Keratinocyte (primary cell): ENCODE data around the gene ANGPTL1. TPM values are rescaled to one million over a fixed set of nuclear protein-coding genes. Genes with fewer than 3 reads are reported as not detected.

Experiments
- DNase-seq: peaks from one replicate; pipeline ENCODE4 v3.0.0-alpha.2; 2011; ENCODE audit warnings: low read depth, missing footprints, low spot score
- FAIRE-seq: peaks from 2 replicates; lab custom pipeline; 2011; peaks lifted over from hg19 to GRCh38; lab: Jason Lieb, UNC
- H2AFZ ChIP-seq: 2 replicates; pipeline ENCODE4 v1.6.0; 2012; ENCODE audit warnings: low read length, control low read depth, inconsistent platforms; ENCODE audit not compliant: control insufficient read depth
- H3K27ac ChIP-seq: 2 replicates; pipeline ENCODE4 v1.5.1; 2011; ENCODE audit warnings: low read length; ENCODE audit not compliant: control insufficient read depth, insufficient read depth
- H3K27me3 ChIP-seq: 3 replicates; pipeline ENCODE4 v1.6.0; 2011; ENCODE audit warnings: low read length; ENCODE audit not compliant: control insufficient read depth, insufficient read depth; ENCODE audit errors: extremely low read depth
- H3K36me3 ChIP-seq, 2 experiments: 2 replicates in 1 of 2; 3 replicates in 1 of 2; pipeline ENCODE4 v1.5.1; 2011; ENCODE audit warnings: low read length in 2 of 2, mild to moderate bottlenecking in 1 of 2; ENCODE audit not compliant: control insufficient read depth in 2 of 2, insufficient read depth in 2 of 2; ENCODE audit errors: extremely low read depth in 1 of 2
- H3K4me1 ChIP-seq: 3 replicates; pipeline ENCODE4 v1.5.1; 2011; ENCODE audit warnings: low read length; ENCODE audit not compliant: control insufficient read depth, insufficient read depth; ENCODE audit errors: extremely low read depth
- H3K4me2 ChIP-seq: 3 replicates; pipeline ENCODE4 v1.6.0; 2011; ENCODE audit warnings: low read depth, low read length; ENCODE audit not compliant: control insufficient read depth, insufficient read depth; ENCODE audit errors: extremely low read depth
- H3K4me3 ChIP-seq, 3 experiments: fragments of 200-600 bp in 1 of 3; sonication (generic) in 1 of 3; 2 replicates in 2 of 3; 3 replicates in 1 of 3; pipeline ENCODE4 v1.5.1; 2011 to 2016; ENCODE audit warnings: low read length in 3 of 3, mild to moderate bottlenecking in 3 of 3, control low read depth in 2 of 3, inconsistent platforms in 1 of 3, low read depth in 1 of 3, mixed read lengths in 1 of 3, mixed run types in 1 of 3, moderate library complexity in 1 of 3; ENCODE audit not compliant: control insufficient read depth in 2 of 3, insufficient read depth in 2 of 3; ENCODE audit errors: extremely low read depth in 1 of 3
- H3K79me2 ChIP-seq: 2 replicates; pipeline ENCODE4 v1.6.0; 2012; ENCODE audit warnings: low read length; ENCODE audit not compliant: control insufficient read depth, insufficient read depth
- H3K9ac ChIP-seq: 3 replicates; pipeline ENCODE4 v1.6.0; 2011; ENCODE audit warnings: low read length; ENCODE audit not compliant: control insufficient read depth, insufficient read depth; ENCODE audit errors: extremely low read depth
- H3K9me1 ChIP-seq: 3 replicates; pipeline ENCODE4 v1.6.0; 2011; ENCODE audit warnings: low read length; ENCODE audit not compliant: control insufficient read depth, insufficient read depth; ENCODE audit errors: extremely low read depth
- H3K9me3 ChIP-seq: 2 replicates; pipeline ENCODE4 v1.5.1; 2012; ENCODE audit warnings: low read depth, low read length; ENCODE audit not compliant: control insufficient read depth
- H4K20me1 ChIP-seq: 3 replicates; pipeline ENCODE4 v1.6.0; 2011; ENCODE audit warnings: low read length; ENCODE audit not compliant: control insufficient read depth, insufficient read depth; ENCODE audit errors: extremely low read depth
- CTCF ChIP-seq, 3 experiments: IDR thresholded peaks in 1 of 3; conservative IDR thresholded peaks in 1 of 3; optimal IDR thresholded peaks in 1 of 3; 2 replicates in 2 of 3; 3 replicates in 1 of 3; pipeline versions ENCODE3 to v1.5.1; 2011; ENCODE audit warnings: low read length in 3 of 3, mild to moderate bottlenecking in 3 of 3, moderate library complexity in 2 of 3, control low read depth in 1 of 3, inconsistent platforms in 1 of 3; ENCODE audit not compliant: insufficient read depth in 2 of 3; ENCODE audit errors: extremely low read depth in 1 of 3
- EZH2 ChIP-seq: IDR thresholded peaks from one replicate; pipeline ENCODE4 v1.6.1; 2012; ENCODE audit warnings: inconsistent platforms, mild to moderate bottlenecking, low read length, moderate library complexity
- dilution Hi-C: fragments of 300-500 bp; cut with MboI; formaldehyde crosslinking; loops from one replicate; pipeline ENCODE4 v1.7.0; 2020; ENCODE audit warnings: low sequenced_read_pairs; ENCODE audit not compliant: extremely low pct_ligation_motif_present
- polyA plus RNA-seq, 5 experiments: library from polyadenylated mRNA; depleted of rRNA in 3 of 5; stranded (reverse) in 3 of 5; stranded (forward) in 1 of 5; unstranded in 1 of 5; fragments of >200 nt; gene quantifications; 1 replicate in 1 of 5; 2 replicates in 3 of 5; 3 replicates in 1 of 5; pipeline versions ENCODE4 v1.2.1 to v1.2.3, GENCODE V29; 2011 to 2012; ENCODE audit warnings: missing spikeins in 2 of 5, low read depth in 1 of 5, low replicate concordance in 1 of 5

The ANGPTL1 gene
- polyA plus RNA-seq, 1 donor (not counting 4 experiments of a cell fraction or from before 2014, with no cell fraction given), result not detected

GRCh38 chr1:178886551-178886950 is 15.7 kb upstream of the ANGPTL1 start:
- TF ChIP-seq CTCF (optimal IDR thresholded peaks at IDR 0.05 in 1 of 3, IDR thresholded peaks at IDR 0.05 in 1 of 3, conservative IDR thresholded peaks at IDR 0.05 in 1 of 3; ENCODE audit: extremely low read depth in 1 of 3, insufficient read depth in 2 of 3, low read length in 3 of 3), result no peak
- no peak for TF ChIP-seq EZH2
- H2AFZ ChIP-seq, result no peak overlapping the region
- no peak overlapping the region for H3K4me3 ChIP-seq
- H3K9me1 ChIP-seq, result no peaks in the 10 kb centered on the region
- FAIRE-seq (no peak), DNase-seq (no peak)
- no peaks in the 10 kb centered on the region for H3K4me1 ChIP-seq
- H3K79me2 ChIP-seq, result no peaks in the 10 kb centered on the region
- no peaks in the 10 kb centered on the region for H3K36me3 ChIP-seq
- no peak overlapping the region for H3K27ac ChIP-seq
- no peak overlapping the region for H3K9ac ChIP-seq
- H3K4me2 ChIP-seq, result no peak overlapping the region
- no peaks in the 10 kb centered on the region for H3K9me3 ChIP-seq
- dilution Hi-C loops, result no loop called here
- no peaks in the 10 kb centered on the region for H3K27me3 ChIP-seq
- H4K20me1 ChIP-seq, result no peaks in the 10 kb centered on the region

GRCh38 chr1:178885869-178886268 is 15.0 kb upstream of the ANGPTL1 start:
- Histone ChIP-seq H3K4me1 (no peaks in the 10 kb centered on the region), H3K4me2 (no peak overlapping the region), H2AFZ (no peak overlapping the region), H3K27me3 (no peaks in the 10 kb centered on the region), H3K79me2 (no peaks in the 10 kb centered on the region), H3K9ac (no peak overlapping the region), H4K20me1 (no peaks in the 10 kb centered on the region), H3K4me3 (no peak overlapping the region), H3K36me3 (no peaks in the 10 kb centered on the region), H3K27ac (no peak overlapping the region), H3K9me3 (no peaks in the 10 kb centered on the region), H3K9me1 (no peaks in the 10 kb centered on the region)
- dilution Hi-C loops, result no loop called here
- DNase-seq (no peak), FAIRE-seq (no peak)
- TF ChIP-seq CTCF (optimal IDR thresholded peaks at IDR 0.05 in 1 of 3, IDR thresholded peaks at IDR 0.05 in 1 of 3, conservative IDR thresholded peaks at IDR 0.05 in 1 of 3; ENCODE audit: extremely low read depth in 1 of 3, insufficient read depth in 2 of 3, low read length in 3 of 3) (no peak), EZH2 (no peak)
